Measurements from ENCODE around the gene FREY1.

FREY1 gene

GRCh38 chr11:45930951-45931570, 24.0 kb upstream of the FREY1 start:
- H3K36me3 ChIP-seq (replicated peaks) = peaks cover 30% of the 10 kb centered on the region
- TF ChIP-seq CTCF (IDR thresholded peaks at IDR 0.05; ENCODE audit: low read depth, low read length, missing control alignments) = no peak
- H3K27ac ChIP-seq = no peak overlapping the region
- in situ Hi-C loops (cut with HindIII; ENCODE audit: low pct_ligation_motif_present, low sequenced_read_pairs) = no loop called here
- H3K4me3 ChIP-seq (ENCODE audit: low read depth, low read length) = no peak overlapping the region
- H3K27me3 ChIP-seq (replicated peaks) = no peaks in the 10 kb centered on the region
- no peak for DNase-seq

- no peak for DNase-seq
- no peaks in the 10 kb centered on the region for H3K27me3 ChIP-seq (replicated peaks)
- in situ Hi-C loops (cut with HindIII; ENCODE audit: low pct_ligation_motif_present, low sequenced_read_pairs) = no loop called here
- H3K4me3 ChIP-seq (ENCODE audit: low read depth, low read length) = no peak overlapping the region
- H3K36me3 ChIP-seq (replicated peaks) = peaks cover 24% of the 10 kb centered on the region
- no peak for TF ChIP-seq CTCF (IDR thresholded peaks at IDR 0.05; ENCODE audit: low read depth, low read length, missing control alignments)
- no peak overlapping the region for H3K27ac ChIP-seq
These were observed 23.1 kb upstream of the FREY1 start for GRCh38 chr11:45930031-45930794.

GRCh38 chr11:45929486-45930030, 22.5 kb upstream of the FREY1 start:
- in situ Hi-C loops (cut with HindIII; ENCODE audit: low pct_ligation_motif_present, low sequenced_read_pairs) = no loop called here
- H3K27me3 ChIP-seq (replicated peaks) = peaks cover 3% of the 10 kb centered on the region
- no peak overlapping the region for H3K4me3 ChIP-seq (ENCODE audit: low read depth, low read length)
- no peak for DNase-seq
- no peak for TF ChIP-seq CTCF (IDR thresholded peaks at IDR 0.05; ENCODE audit: low read depth, low read length, missing control alignments)
- H3K27ac ChIP-seq = no peak overlapping the region
- H3K36me3 ChIP-seq (replicated peaks) = peaks cover 18% of the 10 kb centered on the region

GRCh38 chr11:45928535-45929215, 21.6 kb upstream of the FREY1 start:
- H3K27me3 ChIP-seq (replicated peaks) = peaks cover 8% of the 10 kb centered on the region
- in situ Hi-C loops (cut with HindIII; ENCODE audit: low pct_ligation_motif_present, low sequenced_read_pairs) = no loop called here
- H3K27ac ChIP-seq = no peak overlapping the region
- DNase-seq = no peak
- no peak for TF ChIP-seq CTCF (IDR thresholded peaks at IDR 0.05; ENCODE audit: low read depth, low read length, missing control alignments)
- H3K36me3 ChIP-seq (replicated peaks) = peaks cover 14% of the 10 kb centered on the region
- no peak overlapping the region for H3K4me3 ChIP-seq (ENCODE audit: low read depth, low read length)

GRCh38 chr11:45927684-45928413, 20.8 kb upstream of the FREY1 start:
- Histone ChIP-seq H3K27ac (no peak overlapping the region), H3K27me3 (replicated peaks) (peaks cover 16% of the 10 kb centered on the region), H3K4me3 (ENCODE audit: low read depth, low read length) (no peak overlapping the region), H3K36me3 (replicated peaks) (peaks cover 6% of the 10 kb centered on the region)
- no peak for TF ChIP-seq CTCF (IDR thresholded peaks at IDR 0.05; ENCODE audit: low read depth, low read length, missing control alignments)
- in situ Hi-C loops (cut with HindIII; ENCODE audit: low pct_ligation_motif_present, low sequenced_read_pairs) = no loop called here
- DNase-seq = no peak

Measured in brain microvascular endothelial cell (primary cell).